GM18951 (cell line): ENCODE results near the gene TMEM186.
"Not testable (repeated sequence)": the region's sequence is repeated elsewhere in the genome, so short reads cannot be mapped to it uniquely, and the experiment has no call there.

ENCODE experiments used
- POLR2A ChIP-seq: IDR thresholded peaks from 4 replicates; pipeline ENCODE4 v1.6.1; 2011; ENCODE audit warnings: mild to moderate bottlenecking; ENCODE audit not compliant: insufficient read length, insufficient read depth; ENCODE audit errors: extremely low read depth
- in situ Hi-C: fragments of 300-500 bp; cut with MboI; formaldehyde crosslinking; loops from one replicate; pipeline ENCODE4 v1.12.0; 2022; ENCODE audit warnings: low sequenced_read_pairs, mixed read lengths, inconsistent platforms; ENCODE audit not compliant: unreplicated experiment

Gene TMEM186, protein sequence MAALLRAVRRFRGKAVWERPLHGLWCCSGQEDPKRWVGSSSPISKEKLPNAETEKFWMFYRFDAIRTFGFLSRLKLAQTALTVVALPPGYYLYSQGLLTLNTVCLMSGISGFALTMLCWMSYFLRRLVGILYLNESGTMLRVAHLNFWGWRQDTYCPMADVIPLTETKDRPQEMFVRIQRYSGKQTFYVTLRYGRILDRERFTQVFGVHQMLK

DNA sequence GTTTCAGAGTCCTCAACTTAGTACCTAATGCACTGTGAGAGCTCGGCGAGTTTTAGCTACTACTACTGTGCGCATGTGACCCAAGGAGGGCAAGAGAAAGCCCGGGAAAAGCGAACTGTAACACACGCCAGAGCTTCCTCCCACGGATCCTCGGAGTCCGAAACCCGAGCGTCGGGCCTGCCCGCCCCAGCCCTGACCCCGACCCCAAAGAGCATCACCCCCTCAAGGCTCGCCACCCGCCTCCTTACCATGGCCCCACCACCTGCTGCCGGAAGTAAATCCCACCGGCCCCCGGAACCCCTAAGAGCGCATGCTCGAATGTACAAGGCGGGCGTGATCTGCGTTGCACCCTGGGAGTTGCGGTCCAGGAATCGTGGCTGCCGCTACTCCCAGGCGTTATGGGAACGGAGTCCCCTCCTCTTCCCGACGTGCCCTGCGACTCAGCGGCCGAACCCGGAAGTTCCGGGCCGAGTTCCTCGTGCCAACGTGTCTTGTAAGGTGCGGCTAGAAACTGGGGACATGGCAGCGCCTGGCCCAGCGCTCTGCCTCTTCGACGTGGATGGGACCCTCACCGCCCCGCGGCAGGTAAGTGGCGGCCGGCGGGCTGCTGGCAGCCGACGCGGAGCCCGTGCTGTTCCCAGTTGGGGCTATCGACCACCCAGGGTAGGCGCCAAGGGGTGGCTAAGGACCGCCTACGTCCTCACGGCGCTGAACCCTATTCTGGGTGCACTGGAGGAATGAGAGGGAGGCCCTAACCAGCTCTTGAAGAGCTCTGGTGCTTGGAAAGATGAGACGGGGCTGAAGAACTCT lies at the start of gene TMEM186, which contains the start of gene PMM2:
TMEM186 (minus strand) TSS at position 276 of the 810 bp plus-strand sequence; CDS start at position 251, 25 bp downstream.
PMM2 (plus strand) TSS at position 476 of the 810 bp plus-strand sequence; CDS start at position 520, 44 bp downstream.
- in situ Hi-C loops: loop anchor here (25.0 kb wide), 1 partner anchor 235 kb away; no protein-coding TSS in a partner anchor
- peak; percentile 89 for TF ChIP-seq POLR2A

DNA sequence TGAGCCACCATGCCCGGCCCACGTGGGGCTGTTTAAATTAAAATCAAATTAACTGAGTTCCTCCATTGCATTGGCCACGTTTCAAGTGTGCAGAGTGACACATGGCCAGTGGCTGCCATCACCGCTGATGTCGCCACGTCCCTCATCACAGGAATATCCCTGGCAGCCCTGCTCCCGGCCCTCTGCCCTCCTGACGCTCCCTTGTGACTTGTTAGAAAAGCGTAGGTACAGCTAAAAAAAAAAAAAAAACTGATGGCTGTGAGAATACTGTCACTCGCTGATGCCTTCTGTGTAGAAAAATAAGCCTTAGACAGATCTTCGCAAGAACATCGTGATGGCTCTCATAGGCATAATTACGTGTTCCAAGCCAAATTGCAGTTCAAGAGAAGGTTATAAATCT lies 49.7 kb upstream of the TMEM186 start:
- in situ Hi-C loops: no loop called here
- TF ChIP-seq POLR2A: no peak

DNA sequence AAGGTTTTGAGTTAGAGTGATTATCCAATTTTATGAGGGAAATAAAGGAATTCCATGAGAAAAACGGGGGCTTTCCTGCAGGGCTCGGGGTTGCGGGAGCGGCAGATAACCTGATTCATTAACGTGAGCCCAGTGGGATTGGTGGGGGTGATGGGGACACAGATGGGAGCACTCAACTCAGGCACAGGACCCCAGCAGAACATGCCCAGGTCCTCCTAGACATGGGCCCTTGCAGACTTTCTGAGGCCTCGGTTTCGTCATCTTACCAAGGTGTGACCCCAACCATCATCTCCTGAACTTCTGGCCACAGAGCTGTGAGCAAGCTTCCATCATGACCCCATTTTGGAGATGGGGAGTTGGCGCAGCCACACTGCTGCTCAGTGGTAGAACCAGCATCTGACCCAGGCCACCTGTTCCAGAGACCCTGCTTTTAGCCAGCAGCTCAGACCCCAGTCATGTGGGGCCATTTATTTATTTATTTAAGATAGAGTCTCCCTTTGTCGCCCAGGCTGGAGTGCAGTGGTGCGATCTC lies 49.0 kb upstream of the TMEM186 start:
- TF ChIP-seq POLR2A: no peak
- in situ Hi-C loops: no loop called here

DNA sequence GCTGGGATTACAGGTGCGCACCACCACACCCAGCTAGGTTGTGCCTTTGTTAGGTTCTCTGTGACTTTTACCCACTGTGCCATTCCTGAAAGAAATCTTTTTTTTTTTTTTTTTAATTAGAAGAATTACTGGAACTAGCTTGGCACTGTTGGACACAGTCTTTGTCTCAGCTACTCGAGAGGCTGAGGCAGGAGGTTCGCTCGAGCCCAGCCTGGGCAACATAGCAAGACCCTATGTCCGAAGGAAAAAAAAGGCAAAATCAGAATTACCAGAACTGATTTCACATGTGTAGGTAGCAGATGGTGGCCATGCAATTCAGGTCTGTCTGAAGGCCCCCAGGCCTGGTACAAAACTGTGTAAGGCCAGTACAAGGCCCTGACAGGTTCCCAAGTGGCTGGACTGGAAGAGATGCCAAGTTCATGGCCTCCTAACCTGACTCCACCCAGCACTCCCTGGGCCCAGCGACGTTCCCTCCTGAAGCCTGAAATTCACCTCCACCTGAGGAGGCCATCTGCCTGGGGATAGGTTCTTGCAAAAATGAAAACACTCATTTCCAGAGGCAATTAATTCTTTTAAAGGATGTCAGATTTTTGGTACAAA lies 48.4 kb upstream of the TMEM186 start:
- in situ Hi-C loops: no loop called here
- no peak for TF ChIP-seq POLR2A

DNA sequence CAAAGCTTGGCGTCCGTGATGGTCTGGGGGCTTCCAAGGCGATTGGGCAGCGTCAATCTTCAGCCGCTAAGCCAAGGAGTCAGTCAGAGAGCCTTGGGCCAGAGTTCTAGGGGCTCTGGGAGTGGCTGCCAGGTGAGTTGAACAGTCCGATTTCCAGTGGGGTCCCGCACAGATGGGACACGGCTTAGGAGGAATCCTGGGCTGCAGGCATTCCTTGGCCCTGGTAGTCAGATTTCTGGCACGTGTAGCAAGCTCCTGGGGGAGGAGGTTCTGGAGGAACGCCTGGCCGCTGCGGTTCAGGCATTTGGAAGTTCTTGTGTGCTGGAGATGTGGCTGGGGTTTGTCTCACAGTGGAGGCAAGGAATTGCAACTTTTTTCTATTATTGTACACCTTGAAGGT lies 45.9 kb upstream of the TMEM186 start:
- in situ Hi-C loops: not testable (repeated sequence)

DNA sequence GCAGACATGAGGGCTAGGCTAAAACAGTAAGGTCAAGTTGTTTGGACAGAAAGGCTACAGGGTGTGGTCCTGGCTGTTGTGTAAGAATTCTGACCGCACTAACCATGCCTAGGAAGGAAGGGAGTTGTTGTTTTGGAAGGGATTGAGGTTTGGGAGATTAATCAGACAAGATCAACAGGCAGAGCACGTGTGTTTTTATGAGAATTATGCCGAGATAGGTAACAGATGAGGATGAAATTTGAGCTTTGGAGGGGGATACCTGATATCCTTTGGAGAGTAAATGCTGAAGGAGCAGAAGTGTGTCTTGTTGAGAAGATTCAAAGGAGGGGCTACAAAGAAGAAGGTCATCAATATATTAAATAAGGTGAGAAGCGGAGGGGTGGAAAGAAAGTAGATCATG lies 44.6 kb upstream of the TMEM186 start:
- in situ Hi-C loops: not testable (repeated sequence)

DNA sequence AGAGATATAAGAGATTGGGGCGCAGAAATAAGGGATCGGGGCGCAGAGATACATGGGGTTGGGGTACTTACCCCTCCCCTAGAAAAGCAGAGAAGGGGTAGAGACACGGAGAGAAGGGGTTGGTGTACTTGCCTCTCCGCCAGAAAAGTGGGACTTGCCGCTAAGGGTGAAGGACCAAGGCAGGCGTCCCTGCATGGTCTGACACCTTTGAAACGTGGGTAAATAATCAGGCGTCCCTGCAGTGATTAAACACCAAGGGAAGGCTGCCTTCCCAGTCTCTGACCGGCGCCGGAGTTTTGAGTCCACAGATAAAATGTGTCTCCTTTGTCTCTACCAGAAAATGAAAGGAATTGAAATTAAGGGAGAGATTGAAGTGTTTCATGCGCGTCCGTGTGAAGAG lies 40.2 kb upstream of the TMEM186 start:
- in situ Hi-C loops: not testable (repeated sequence)

DNA sequence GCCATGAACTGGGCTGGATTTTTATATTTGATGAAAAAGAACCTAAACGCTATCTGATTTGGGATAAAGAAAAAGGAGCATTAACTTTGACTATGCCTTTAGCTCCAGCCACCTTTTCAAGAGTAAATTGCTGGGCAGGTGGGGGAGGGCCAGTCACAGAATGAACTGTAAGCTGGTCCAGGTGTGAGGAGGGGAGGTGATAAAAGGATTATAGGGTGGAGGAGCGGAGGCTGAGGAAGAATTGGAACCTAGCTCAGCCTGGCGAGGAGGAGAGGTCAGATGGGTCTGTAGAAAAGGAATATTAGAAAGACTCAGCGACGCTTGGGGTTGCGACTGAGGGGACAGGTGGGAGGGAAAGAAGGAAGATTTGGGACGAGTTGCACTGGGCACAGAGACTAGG lies 39.4 kb upstream of the TMEM186 start:
- in situ Hi-C loops: not testable (repeated sequence)

DNA sequence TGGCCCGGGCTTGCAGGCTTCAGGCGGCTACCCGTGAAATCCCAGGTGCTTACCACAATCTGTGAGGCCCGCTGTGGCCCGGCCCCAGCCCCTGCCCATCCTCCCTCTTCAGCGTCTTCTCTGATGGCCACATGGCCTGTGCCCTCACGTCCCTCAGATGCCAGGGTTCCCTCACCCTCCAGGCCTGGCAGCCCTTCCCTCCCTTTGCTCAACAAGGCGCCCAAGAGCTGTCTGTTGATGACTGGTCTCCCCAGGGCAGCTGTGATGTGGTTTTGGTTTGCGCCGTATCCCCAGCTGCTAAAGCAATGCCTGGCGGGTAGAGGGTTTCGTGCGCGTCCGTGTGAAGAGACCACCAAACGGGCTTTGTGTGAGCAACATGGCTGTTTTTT lies 35.3 kb upstream of the TMEM186 start:
- in situ Hi-C loops: no loop called here
- TF ChIP-seq POLR2A: no peak

DNA sequence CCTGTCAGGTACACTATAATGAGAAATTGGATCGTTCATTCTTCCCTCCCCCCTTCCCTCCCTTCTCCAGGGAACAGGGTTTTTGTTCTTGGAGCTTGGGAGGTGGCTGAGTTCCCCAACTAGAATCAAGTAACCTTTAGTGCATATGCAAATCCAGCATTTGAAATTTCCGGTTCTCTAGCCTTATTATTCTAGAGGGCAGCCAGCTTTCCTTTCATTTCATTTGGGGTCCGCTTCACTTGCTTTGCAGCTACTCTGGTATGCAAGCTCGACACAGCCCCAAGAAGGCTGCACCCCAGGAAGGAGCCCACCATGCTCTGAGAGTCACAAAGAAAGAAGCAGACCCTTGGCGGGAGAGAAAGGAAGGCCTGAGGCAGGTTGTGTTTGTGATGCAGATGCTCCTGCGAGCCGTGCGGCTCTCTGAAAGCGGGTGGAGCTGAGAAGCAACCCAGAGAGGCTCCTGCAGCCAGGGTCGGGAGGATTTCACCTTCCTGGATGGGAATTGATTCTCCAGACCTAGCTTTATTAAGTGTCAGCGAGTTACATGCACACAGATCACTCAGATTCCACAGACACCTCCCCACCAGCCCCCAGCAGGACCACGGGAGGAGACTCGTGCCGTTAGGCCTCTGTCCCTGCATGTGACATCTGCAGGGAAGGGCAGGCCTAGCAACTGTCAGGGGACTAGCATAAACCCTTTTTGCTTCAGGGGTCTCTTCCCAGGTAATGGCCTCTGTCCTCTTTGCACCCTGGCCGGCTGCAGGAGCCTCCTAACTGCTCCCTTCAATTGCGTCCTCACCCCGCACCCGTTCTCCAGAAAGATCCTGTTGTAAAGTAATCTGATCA lies 34.7 kb upstream of the TMEM186 start:
- in situ Hi-C loops: no loop called here
- no peak for TF ChIP-seq POLR2A

DNA sequence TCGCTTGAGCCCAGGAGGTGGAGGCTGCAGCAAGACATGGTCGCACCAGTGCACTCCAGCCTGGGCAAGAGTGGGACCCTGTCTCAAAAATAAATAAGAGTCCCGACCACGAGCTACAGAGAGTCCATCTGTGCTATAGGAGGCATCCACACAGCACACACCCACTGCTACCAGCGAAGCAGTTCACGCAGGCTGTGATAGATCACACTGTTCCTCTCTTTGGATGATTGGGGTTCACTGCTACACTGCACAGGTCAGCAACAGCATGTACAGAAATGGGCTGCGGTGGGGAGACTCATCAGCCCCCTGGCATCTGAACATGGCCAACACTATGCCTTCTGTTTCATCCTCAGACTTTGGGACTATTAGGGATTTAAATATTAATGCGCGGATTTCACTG lies 34.0 kb upstream of the TMEM186 start:
- no peak for TF ChIP-seq POLR2A
- in situ Hi-C loops: no loop called here

DNA sequence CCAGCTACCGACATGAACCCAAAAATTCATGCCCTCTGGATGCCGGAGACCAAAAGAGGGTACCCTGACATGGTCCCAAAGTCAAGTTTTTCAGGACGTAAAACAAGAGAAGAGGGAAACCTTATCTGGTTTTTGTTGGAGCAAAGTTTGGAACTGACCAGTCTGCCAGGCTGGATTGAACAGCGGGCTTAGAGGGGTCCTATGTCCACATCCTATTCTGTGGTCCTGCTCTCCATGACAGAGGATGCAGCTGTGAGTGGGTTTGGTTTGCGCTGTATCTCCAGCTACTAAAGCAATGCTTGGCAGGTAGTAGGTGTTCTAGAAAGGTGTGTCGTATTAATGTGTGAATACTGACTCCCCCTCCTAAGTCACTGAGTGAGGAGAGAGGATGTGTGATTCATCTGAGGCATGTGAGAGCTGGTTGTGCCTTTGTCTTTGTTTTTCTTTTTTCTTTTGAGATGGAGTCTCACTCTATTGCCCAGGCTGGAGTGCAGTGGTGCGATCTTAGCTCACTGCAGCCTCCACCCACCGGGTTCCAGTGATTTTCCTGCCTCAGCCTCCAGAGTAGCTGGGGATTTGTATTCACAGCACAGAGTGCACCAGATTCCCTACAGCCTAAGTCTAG lies 31.2 kb upstream of the TMEM186 start:
- in situ Hi-C loops: no loop called here
- TF ChIP-seq POLR2A: no peak
